ENCODE measurements around the gene TMEM242.
A peak's percentile ranks its signal among the peaks of the same experiment; 100 is the strongest.

The TMEM242 gene

GRCh38 chr6:157253017-157253416 is 70.3 kb downstream of the TMEM242 start:
- DNase-seq: no peak

DNA sequence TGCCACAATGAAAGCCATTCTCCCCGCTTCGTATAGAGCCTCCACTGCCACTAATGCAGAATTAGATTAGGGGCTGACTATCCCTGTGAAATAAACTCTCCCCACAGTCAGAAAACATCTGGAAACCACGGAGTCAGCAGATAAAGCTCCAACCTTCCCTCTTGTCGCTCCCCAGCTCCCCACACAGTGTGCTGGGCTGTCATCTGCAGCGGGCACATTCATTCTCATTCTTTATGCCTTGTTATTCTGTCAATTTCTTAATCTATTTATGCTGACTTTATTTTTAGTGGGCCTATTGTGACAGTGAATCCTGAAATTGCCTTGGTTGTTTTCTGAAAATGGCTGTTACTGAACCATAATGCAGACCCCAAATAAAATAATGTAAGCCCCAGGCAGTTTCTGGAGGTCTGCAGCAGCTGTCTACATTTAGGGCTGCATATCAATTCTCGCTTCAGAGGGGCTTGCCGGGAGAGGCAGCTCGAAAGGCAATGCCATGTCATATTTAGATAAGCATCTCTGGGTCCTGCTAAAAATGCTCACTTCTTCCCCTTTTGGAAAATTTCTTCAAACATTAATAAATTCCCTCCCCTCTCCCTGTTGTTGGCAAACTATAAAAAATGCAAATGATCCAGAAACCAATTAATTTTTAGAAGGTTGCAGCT is 71.6 kb downstream of the TMEM242 start:
- DNase-seq: no peak

- no peak for DNase-seq
Observed at GRCh38 chr6:157249826-157250225, 73.5 kb downstream of the TMEM242 start.

DNA sequence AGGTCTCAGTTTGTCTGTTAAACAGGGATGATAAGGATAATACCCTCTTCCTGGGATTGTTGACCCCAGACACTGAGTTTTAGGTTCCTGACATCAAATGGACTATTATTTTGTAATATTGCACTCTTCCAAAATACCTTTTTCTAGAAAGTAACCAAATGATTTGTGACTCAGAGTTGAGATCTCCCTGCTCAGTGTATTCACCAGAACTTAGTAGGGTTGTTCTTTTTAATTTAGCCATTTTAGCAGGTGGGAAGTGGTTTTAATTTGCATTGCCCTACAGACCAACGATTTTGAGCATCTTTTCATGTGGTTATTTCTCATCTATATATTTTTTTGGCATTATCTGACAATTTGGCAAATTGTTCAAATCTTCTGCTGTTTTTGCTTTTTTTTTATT is 75.1 kb downstream of the TMEM242 start:
- no peak for DNase-seq

- no peak for DNase-seq
Observed at GRCh38 chr6:157246771-157247484, 76.4 kb downstream of the TMEM242 start.

- no peak for DNase-seq
Observed at GRCh38 chr6:157246048-157246630, 77.2 kb downstream of the TMEM242 start.

DNA sequence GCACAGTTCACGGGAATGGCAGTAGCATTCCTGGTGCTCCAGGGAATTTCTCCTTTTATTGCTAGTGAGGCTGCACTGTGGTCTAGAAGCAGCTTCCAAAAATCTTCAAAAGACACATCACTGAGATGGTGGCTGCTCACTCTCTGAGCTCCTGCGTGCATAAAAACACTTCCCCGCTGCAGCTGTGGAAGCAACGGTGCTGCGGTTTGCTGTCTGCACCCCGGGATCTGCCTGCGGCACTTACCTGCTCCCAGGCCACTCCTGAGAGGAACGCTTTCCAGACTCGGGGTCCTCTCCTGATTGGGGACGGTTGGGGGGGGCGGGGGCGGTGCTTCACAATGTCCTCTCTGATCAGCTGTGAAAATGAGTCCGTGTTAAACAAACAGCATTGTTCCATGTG is 77.9 kb downstream of the TMEM242 start:
- DNase-seq: no peak

DNA sequence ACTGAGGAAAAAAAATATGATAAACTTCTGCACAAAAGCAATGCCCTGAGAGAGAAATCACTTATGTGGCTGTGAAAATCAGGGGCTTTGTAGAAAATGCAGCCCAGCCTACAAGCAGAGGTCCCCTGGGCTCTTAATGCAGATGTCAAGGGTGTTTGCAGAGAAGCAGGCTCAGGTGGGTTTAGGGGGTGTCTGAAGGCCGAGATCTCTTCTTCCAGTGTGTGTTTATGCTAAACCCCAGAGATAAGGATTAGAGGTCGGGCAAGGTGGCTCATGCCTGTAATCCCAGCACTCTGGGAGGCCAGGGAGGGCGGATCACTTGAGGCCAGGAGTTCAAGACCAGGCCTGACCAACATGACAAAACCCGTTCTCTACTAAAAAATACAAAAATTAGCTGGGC is 78.5 kb downstream of the TMEM242 start:
- DNase-seq: no peak

- DNase-seq: no peak
Observed at GRCh38 chr6:157244175-157244574, 79.1 kb downstream of the TMEM242 start.

GRCh38 chr6:157242791-157243190 is 80.5 kb downstream of the TMEM242 start:
- no peak for DNase-seq

DNA sequence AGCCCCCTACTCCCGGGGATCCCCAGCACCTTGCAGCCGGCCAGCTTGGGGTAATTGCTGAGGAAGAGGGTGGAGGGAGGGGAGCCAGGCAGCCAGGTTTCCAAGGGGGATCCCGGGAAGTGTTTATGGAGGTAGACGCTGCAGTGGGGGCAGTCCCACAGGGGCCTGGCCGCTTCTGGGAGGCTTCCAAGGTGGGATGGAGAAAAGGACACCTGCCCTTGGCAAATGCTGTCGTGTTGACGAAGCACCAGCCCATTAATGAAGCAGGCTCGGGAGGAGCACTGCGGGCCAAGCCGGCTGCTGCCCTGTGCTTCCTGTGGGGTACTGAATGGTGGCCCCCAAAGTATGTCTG is 82.4 kb downstream of the TMEM242 start:
- no peak for DNase-seq

- peak in 19 of 56 donors; percentile 11 to 62 (median 35) for DNase-seq
Observed at GRCh38 chr6:157240059-157240959, 83.0 kb downstream of the TMEM242 start.

- DNase-seq: no peak
Observed at GRCh38 chr6:157239671-157240058, 83.7 kb downstream of the TMEM242 start.
